Stimulated activated CD4-positive, alpha-beta T cell treated with anti-CD3 and anti-CD28 coated beads, Interleukin-4, amount 100 ng/mL, for 1 hour (primary cell): ENCODE measurements around the gene LDLRAD2.

ENCODE experiments used
- DNase-seq: peaks from one replicate; pipeline ENCODE4 v3.0.0-alpha.2; 2020

Gene LDLRAD2

GRCh38 chr1:21863981-21864380, 51.9 kb downstream of the LDLRAD2 start:
- DNase-seq: no peak

GRCh38 chr1:21864730-21865129, 52.7 kb downstream of the LDLRAD2 start:
- DNase-seq: no peak

DNA sequence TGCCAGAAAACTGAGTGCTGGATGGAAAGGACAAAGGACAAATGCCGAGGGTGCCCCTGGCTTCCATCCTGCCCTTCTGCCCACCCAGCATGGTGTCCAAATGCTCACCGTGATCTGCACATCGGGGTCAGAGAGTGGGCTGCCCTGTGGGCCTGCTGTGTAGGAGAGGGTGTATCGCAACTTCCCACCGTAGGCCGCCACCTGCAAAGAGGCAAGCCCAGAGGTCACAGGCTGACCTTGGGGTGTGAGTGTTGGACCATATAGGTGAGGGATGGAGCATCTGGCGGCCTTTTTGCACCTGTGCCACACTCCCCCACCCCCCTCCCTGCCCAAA, 53.5 kb downstream of the LDLRAD2 start:
- no peak for DNase-seq

GRCh38 chr1:21865943-21866706, 54.1 kb downstream of the LDLRAD2 start:
- DNase-seq: no peak

- DNase-seq: no peak
These were observed 54.6 kb downstream of the LDLRAD2 start for GRCh38 chr1:21866707-21867043.

DNA sequence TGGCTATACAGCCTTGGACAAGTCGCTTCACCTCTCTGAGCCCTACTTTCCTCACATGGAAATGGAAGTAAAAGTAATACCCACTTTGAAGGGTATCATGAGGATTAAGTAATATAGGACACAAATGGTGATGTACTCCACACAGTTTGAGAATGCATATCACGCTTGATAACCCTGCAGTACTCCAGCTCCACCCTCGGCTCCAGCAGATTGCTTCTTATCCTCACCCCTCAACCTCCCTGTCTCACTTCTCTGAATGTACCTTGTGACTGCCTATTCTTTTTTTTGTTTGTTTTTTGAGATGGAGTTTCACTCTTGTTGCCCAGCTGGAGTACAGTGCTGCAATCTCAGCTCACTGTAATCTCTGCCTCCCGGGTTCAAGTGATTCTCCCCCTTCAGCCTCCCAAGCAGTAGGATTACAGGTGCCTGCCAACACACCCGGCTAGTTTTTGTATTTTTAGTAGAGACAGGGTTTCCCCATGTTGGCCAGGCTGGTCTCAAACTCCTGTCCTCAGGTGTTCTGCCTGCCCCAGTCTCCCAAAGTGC, 55.5 kb downstream of the LDLRAD2 start:
- no peak for DNase-seq

- no peak for DNase-seq
These were observed 56.4 kb downstream of the LDLRAD2 start for GRCh38 chr1:21868482-21868881.

- no peak for DNase-seq
These were observed 56.9 kb downstream of the LDLRAD2 start for GRCh38 chr1:21868941-21869454.

GRCh38 chr1:21869620-21870121, 57.6 kb downstream of the LDLRAD2 start:
- no peak for DNase-seq

- DNase-seq: no peak
These were observed 58.5 kb downstream of the LDLRAD2 start for GRCh38 chr1:21870611-21871010.

GRCh38 chr1:21871943-21872342, 59.9 kb downstream of the LDLRAD2 start:
- no peak for DNase-seq

GRCh38 chr1:21872445-21873079, 60.5 kb downstream of the LDLRAD2 start:
- no peak for DNase-seq

- DNase-seq: no peak
These were observed 61.1 kb downstream of the LDLRAD2 start for GRCh38 chr1:21873174-21873573.

- DNase-seq: no peak
These were observed 61.7 kb downstream of the LDLRAD2 start for GRCh38 chr1:21873761-21874160.

DNA sequence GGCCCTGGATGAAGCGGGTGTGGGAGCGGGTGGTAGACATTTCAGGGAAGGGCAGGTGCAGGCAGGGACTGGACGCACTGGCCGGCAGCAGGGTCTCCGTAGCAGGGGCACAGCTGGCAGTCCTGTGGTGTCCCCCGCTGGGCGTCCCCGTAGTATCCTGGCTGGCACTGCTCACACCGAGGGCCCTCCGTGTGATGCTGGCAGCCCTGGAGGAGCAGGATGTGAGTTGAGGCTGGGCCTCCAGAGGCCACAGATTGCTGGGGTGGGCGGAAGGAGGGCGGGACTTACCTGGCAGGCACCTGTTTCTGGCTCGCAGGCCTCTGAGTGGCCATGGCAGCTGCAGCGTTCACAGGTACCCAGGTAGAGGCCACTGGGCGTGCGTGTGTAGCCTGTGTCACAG, 62.3 kb downstream of the LDLRAD2 start:
- no peak for DNase-seq
